MM.1S (cell line): ENCODE measurements around the gene OSR1.

Source experiments
- DNase-seq: peaks from one replicate; pipeline ENCODE4 v3.0.0-alpha.2; 2015
- H2AFZ ChIP-seq: fragments of 300-600 bp; sonication (generic); 2 replicates; pipeline ENCODE4 v1.6.0; 2016; ENCODE audit warnings: antibody characterized with exemption, low read length
- H3F3A ChIP-seq: fragments of 300-600 bp; sonication (generic); 2 replicates; pipeline ENCODE4 v1.6.1; 2016; ENCODE audit warnings: mild to moderate bottlenecking, antibody characterized with exemption, low read length, moderate library complexity, mixed read lengths; ENCODE audit not compliant: insufficient read depth
- H3K27ac ChIP-seq: fragments of 300-600 bp; sonication (generic); 2 replicates; pipeline ENCODE4 v1.5.1; 2016; ENCODE audit warnings: mild to moderate bottlenecking, low read length
- H3K27me3 ChIP-seq: fragments of 300-600 bp; sonication (generic); replicated peaks from 2 replicates; pipeline ENCODE4 v1.6.0; 2016; ENCODE audit warnings: low read length; ENCODE audit not compliant: insufficient read depth
- H3K36me3 ChIP-seq: fragments of 300-600 bp; sonication (generic); replicated peaks from 2 replicates; pipeline ENCODE4 v1.6.1; 2016; ENCODE audit warnings: mild to moderate bottlenecking, low read length, mixed read lengths; ENCODE audit not compliant: insufficient read depth
- H3K4me1 ChIP-seq: fragments of 300-600 bp; sonication (generic); 2 replicates; pipeline ENCODE4 v1.6.1; 2016; ENCODE audit warnings: low read length, mixed read lengths
- H3K4me2 ChIP-seq: fragments of 300-600 bp; sonication (generic); 2 replicates; pipeline ENCODE4 v1.6.0; 2016; ENCODE audit warnings: low read depth, low read length
- H3K4me3 ChIP-seq: fragments of 300-600 bp; sonication (generic); 2 replicates; pipeline ENCODE4 v1.5.1; 2016; ENCODE audit warnings: low read length, mixed read lengths
- H3K79me2 ChIP-seq: fragments of 300-600 bp; sonication (generic); 2 replicates; pipeline ENCODE4 v1.6.1; 2016; ENCODE audit warnings: mixed run types, low read length, mixed read lengths
- H3K9ac ChIP-seq: fragments of 300-600 bp; sonication (generic); 2 replicates; pipeline ENCODE4 v1.6.1; 2016; ENCODE audit warnings: low read length, mixed read lengths
- H3K9me2 ChIP-seq: fragments of 300-600 bp; sonication (generic); replicated peaks from 2 replicates; pipeline ENCODE4 v1.6.1; 2016; ENCODE audit warnings: mild to moderate bottlenecking, low read length, mixed read lengths; ENCODE audit not compliant: insufficient read depth
- H3K9me3 ChIP-seq: fragments of 300-600 bp; sonication (generic); replicated peaks from 2 replicates; pipeline ENCODE4 v1.6.1; 2016; ENCODE audit warnings: mild to moderate bottlenecking, low read length, mixed read lengths; ENCODE audit not compliant: insufficient read depth
- H4K20me1 ChIP-seq: fragments of 300-600 bp; sonication (generic); 2 replicates; pipeline ENCODE4 v1.6.1; 2016; ENCODE audit warnings: mild to moderate bottlenecking, low read length, moderate library complexity, mixed read lengths; ENCODE audit not compliant: insufficient read depth
- EZH2 ChIP-seq: fragments of 300-600 bp; sonication (generic); optimal IDR thresholded peaks from 2 replicates; pipeline ENCODE3; 2017; ENCODE audit warnings: low read depth, mild to moderate bottlenecking, antibody characterized with exemption, low read length, mixed read lengths
- EZH2phosphoT487 ChIP-seq: fragments of 300-600 bp; sonication (generic); IDR thresholded peaks from 2 replicates; pipeline ENCODE4 v1.6.1; 2018; ENCODE audit warnings: antibody characterized with exemption, low read length
- TF ChIP-seq, protein P1 (sequence below): fragments of 300-600 bp; sonication (generic); IDR thresholded peaks from 2 replicates; pipeline ENCODE4 v1.5.1; 2016; ENCODE audit warnings: antibody characterized with exemption, low read length, mixed read lengths

The OSR1 gene

DNA sequence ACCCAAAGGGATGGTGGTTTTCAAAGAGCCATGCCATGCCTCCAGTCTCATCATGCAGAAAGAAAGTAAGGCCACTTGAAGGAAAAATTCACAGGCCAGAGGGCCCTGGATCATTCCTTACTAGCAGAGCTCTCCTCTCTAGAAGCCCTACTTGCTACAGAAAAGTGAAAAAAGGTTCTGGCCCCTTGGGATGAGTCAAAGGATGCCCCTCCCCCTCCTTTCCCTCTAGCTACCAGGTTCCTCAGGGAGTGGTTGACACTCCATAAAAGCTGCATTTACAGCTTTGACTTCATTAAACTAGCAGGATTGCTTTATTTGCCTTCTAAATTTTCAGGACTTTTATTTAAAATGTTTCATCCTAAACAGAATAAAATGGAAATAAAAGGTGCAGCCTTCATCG lies 21.2 kb downstream of the OSR1 start:
- no peak for DNase-seq
- Histone ChIP-seq H3K79me2 (no peaks in the 10 kb centered on the region), H3K9me2 (no peaks in the 10 kb centered on the region), H3K27me3 (no peaks in the 10 kb centered on the region), H3K9me3 (no peaks in the 10 kb centered on the region), H3K9ac (no peak overlapping the region), H3K4me1 (no peaks in the 10 kb centered on the region), H3F3A (no peaks in the 10 kb centered on the region), H3K36me3 (no peaks in the 10 kb centered on the region), H4K20me1 (no peaks in the 10 kb centered on the region), H3K4me2 (no peak overlapping the region), H3K27ac (no peak overlapping the region), H2AFZ (no peak overlapping the region), H3K4me3 (no peak overlapping the region)
- TF ChIP-seq, protein P1, sequence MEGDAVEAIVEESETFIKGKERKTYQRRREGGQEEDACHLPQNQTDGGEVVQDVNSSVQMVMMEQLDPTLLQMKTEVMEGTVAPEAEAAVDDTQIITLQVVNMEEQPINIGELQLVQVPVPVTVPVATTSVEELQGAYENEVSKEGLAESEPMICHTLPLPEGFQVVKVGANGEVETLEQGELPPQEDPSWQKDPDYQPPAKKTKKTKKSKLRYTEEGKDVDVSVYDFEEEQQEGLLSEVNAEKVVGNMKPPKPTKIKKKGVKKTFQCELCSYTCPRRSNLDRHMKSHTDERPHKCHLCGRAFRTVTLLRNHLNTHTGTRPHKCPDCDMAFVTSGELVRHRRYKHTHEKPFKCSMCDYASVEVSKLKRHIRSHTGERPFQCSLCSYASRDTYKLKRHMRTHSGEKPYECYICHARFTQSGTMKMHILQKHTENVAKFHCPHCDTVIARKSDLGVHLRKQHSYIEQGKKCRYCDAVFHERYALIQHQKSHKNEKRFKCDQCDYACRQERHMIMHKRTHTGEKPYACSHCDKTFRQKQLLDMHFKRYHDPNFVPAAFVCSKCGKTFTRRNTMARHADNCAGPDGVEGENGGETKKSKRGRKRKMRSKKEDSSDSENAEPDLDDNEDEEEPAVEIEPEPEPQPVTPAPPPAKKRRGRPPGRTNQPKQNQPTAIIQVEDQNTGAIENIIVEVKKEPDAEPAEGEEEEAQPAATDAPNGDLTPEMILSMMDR, result no peak
- TF ChIP-seq EZH2phosphoT487 (no peak), EZH2 (no peak)

DNA sequence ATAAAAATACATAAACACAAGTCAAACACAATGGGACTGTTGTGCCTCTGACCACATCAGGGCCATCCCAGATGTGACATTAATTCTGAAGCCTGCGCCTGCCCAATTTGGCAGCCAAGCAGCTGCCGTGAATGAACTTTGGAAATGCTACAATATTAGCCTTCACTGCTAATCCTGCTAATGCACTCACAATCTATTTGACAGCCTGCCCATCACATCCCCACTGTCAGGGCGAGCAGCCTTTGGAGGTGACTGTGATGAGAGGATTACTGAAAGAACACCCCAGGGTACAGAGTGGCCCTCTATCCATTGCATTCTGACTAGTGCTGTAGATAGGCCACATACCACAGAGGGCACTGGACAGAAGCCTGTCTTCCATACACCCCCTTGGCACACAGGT lies 21.6 kb downstream of the OSR1 start:
- DNase-seq, result no peak
- Histone ChIP-seq H3K79me2 (no peaks in the 10 kb centered on the region), H4K20me1 (no peaks in the 10 kb centered on the region), H3K4me1 (no peaks in the 10 kb centered on the region), H3K36me3 (no peaks in the 10 kb centered on the region), H3K9me2 (no peaks in the 10 kb centered on the region), H3F3A (no peaks in the 10 kb centered on the region), H3K4me2 (no peak overlapping the region), H3K9ac (no peak overlapping the region), H3K4me3 (no peak overlapping the region), H3K9me3 (no peaks in the 10 kb centered on the region), H2AFZ (no peak overlapping the region), H3K27ac (no peak overlapping the region), H3K27me3 (no peaks in the 10 kb centered on the region)
- TF ChIP-seq, protein P1, result no peak
- TF ChIP-seq EZH2, result no peak

DNA sequence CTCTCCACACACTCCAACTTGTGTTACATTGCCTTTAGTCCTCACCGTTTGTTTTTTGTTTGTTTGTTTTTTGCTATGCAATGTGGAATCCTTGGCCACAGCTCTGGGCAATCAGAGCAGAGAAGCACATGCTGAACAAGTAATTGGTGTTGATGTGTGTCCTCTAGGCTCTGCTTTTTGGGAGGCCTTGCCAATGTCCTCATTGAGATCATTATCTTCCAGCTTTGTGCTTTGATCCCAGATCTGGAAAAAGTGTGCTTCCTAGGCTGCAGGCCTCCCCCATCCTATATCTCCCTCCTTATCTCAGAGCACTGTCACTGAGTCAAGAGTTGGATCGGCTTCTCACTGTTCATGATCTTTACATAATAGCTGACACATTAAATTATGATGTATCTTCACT lies 25.9 kb downstream of the OSR1 start:
- no peak overlapping the region for H3K27ac ChIP-seq
- H4K20me1 ChIP-seq, result no peaks in the 10 kb centered on the region
- no peaks in the 10 kb centered on the region for H3K27me3 ChIP-seq
- H3K79me2 ChIP-seq, result no peaks in the 10 kb centered on the region
- H3K36me3 ChIP-seq, result no peaks in the 10 kb centered on the region
- no peak overlapping the region for H3K4me2 ChIP-seq
- H2AFZ ChIP-seq, result no peak overlapping the region
- no peaks in the 10 kb centered on the region for H3F3A ChIP-seq
- no peaks in the 10 kb centered on the region for H3K9me3 ChIP-seq
- TF ChIP-seq, protein P1, result no peak
- TF ChIP-seq EZH2 (no peak), EZH2phosphoT487 (no peak)
- no peak for DNase-seq
- no peaks in the 10 kb centered on the region for H3K9me2 ChIP-seq
- no peaks in the 10 kb centered on the region for H3K4me1 ChIP-seq
- no peak overlapping the region for H3K9ac ChIP-seq
- H3K4me3 ChIP-seq, result no peak overlapping the region

DNA sequence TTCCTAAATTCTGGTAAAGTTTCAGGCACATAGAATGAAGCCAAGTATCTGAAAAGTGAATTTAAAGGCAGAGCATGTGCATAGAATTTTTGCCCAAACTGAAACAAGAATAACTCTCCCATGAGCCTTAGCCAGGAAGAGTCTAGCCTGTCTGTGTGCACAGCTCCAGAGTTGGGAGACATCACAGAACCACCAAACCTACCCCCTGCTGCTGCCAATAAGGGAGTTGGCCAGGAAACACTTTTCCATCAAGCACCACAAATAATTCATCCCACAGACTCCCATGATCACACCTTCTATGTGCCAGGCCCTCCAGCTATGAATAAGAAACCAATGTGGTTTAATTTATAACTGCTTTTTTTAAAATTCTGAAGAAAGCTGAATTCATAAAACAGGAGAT lies 27.0 kb downstream of the OSR1 start:
- Histone ChIP-seq H3K4me2 (no peak overlapping the region), H3K27me3 (no peaks in the 10 kb centered on the region), H3K9me2 (no peaks in the 10 kb centered on the region), H2AFZ (no peak overlapping the region), H3K79me2 (no peaks in the 10 kb centered on the region), H3F3A (no peaks in the 10 kb centered on the region), H3K36me3 (no peaks in the 10 kb centered on the region), H3K9me3 (no peaks in the 10 kb centered on the region), H3K27ac (no peak overlapping the region), H4K20me1 (no peaks in the 10 kb centered on the region), H3K9ac (no peak overlapping the region), H3K4me1 (no peaks in the 10 kb centered on the region), H3K4me3 (no peak overlapping the region)
- no peak for DNase-seq
- TF ChIP-seq, protein P1, result no peak
- TF ChIP-seq EZH2 (no peak), EZH2phosphoT487 (no peak)
